GM12865 (cell line): Measurements from ENCODE around the gene NEURL2.
A peak's percentile ranks its signal among the peaks of the same experiment; 100 is the strongest.

ENCODE experiments used
- DNase-seq: peaks from one replicate; pipeline ENCODE4 v3.0.0; 2010; ENCODE audit warnings: low read depth
- H3K4me3 ChIP-seq: 2 replicates; pipeline ENCODE4 v1.5.1; 2011; ENCODE audit warnings: mild to moderate bottlenecking, low read depth, low read length, control low read depth
- CTCF ChIP-seq: IDR thresholded peaks from 2 replicates; pipeline ENCODE4 v1.5.1; 2011; ENCODE audit warnings: low read length, control low read depth, low read depth, inconsistent platforms; ENCODE audit not compliant: insufficient read depth; ENCODE audit errors: missing control alignments

Gene NEURL2

GRCh38 chr20:45857114-45857881 lies 33.7 kb downstream of the NEURL2 start, which contains the start of the genes ACOT8 and ZSWIM3:
Gene ACOT8, minus strand, starts transcription at chr20:45857392. Its CDS starts 77 bp downstream, at chr20:45857315.
Gene ZSWIM3, plus strand, starts transcription at chr20:45857614. Its CDS starts 212 bp downstream, at chr20:45857826.
- TF ChIP-seq CTCF: no peak
- peak; percentile 100 for DNase-seq
- peak within 1 kb of the TSS; percentile 81 for H3K4me3 ChIP-seq

GRCh38 chr20:45853484-45853883 lies 37.5 kb downstream of the NEURL2 start:
- no peak for TF ChIP-seq CTCF
- H3K4me3 ChIP-seq: no peak overlapping the region
- DNase-seq: no peak

GRCh38 chr20:45852326-45852725 lies 38.7 kb downstream of the NEURL2 start:
- TF ChIP-seq CTCF: no peak
- no peak overlapping the region for H3K4me3 ChIP-seq
- DNase-seq: no peak

- DNase-seq: no peak
- no peak for TF ChIP-seq CTCF
These were observed 39.5 kb downstream of the NEURL2 start for GRCh38 chr20:45851501-45851900.

GRCh38 chr20:45850926-45851325 lies 40.1 kb downstream of the NEURL2 start:
- no peak for DNase-seq
- no peak for TF ChIP-seq CTCF
- no peak overlapping the region for H3K4me3 ChIP-seq

More at GRCh38 chr20:45851501-45851900, 39.5 kb downstream of the NEURL2 start:
- no peak overlapping the region for H3K4me3 ChIP-seq

GRCh38 chr20:45850238-45850637 lies 40.8 kb downstream of the NEURL2 start:
- TF ChIP-seq CTCF: no peak
- no peak overlapping the region for H3K4me3 ChIP-seq
- no peak for DNase-seq
